ENCODE results near the gene ISYNA1.

DNA sequence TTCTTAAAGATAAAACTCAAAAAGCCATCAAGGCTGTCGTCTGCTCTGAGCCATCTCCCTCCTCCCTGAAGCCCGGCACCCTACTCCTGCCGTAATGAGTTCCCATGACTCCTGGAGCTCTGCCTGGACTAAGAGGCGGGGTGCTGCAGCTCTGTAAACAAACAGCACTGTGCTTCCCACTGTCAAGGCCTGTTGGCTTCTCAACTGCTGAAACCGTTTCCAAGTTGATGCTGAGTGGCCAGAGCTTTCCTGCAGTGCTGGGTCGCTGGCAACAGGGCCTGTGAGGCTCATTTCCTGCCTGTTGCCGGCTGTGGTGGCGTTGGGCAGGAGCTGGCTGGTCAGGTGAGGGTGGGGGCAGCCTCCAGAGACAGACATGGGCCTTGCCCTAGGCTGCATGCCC, 26.7 kb upstream of the ISYNA1 start:
- TF ChIP-seq, protein P1, sequence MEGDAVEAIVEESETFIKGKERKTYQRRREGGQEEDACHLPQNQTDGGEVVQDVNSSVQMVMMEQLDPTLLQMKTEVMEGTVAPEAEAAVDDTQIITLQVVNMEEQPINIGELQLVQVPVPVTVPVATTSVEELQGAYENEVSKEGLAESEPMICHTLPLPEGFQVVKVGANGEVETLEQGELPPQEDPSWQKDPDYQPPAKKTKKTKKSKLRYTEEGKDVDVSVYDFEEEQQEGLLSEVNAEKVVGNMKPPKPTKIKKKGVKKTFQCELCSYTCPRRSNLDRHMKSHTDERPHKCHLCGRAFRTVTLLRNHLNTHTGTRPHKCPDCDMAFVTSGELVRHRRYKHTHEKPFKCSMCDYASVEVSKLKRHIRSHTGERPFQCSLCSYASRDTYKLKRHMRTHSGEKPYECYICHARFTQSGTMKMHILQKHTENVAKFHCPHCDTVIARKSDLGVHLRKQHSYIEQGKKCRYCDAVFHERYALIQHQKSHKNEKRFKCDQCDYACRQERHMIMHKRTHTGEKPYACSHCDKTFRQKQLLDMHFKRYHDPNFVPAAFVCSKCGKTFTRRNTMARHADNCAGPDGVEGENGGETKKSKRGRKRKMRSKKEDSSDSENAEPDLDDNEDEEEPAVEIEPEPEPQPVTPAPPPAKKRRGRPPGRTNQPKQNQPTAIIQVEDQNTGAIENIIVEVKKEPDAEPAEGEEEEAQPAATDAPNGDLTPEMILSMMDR (IDR thresholded peaks at IDR 0.05; ENCODE audit: low read depth, low read length, poor library complexity, severe bottlenecking) = no peak
- no peak for TF ChIP-seq EZH2phosphoT487 (IDR thresholded peaks at IDR 0.05; ENCODE audit: borderline replicate concordance, low read length)

All from DOHH2 (cell line).